ENCODE data around the gene FAM124A.

The FAM124A gene, protein sequence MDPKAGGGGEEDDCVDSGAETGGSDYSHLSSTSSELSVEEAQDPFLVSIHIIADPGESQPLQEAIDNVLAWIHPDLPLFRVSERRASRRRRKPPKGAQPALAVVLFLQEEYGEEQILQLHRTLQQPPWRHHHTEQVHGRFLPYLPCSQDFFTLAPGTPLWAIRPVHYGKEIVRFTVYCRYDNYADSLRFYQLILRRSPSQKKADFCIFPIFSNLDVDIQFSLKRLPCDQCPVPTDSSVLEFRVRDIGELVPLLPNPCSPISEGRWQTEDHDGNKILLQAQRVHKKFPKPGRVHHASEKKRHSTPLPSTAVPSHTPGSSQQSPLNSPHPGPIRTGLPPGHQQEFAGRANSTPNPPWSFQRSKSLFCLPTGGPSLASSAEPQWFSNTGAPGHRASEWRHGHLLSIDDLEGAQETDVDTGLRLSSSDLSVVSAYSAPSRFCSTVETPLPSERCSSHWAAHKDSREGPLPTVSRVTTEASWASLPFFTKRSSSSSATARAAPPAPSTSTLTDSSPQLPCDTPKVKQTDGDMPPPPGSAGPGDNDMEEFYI

DNA sequence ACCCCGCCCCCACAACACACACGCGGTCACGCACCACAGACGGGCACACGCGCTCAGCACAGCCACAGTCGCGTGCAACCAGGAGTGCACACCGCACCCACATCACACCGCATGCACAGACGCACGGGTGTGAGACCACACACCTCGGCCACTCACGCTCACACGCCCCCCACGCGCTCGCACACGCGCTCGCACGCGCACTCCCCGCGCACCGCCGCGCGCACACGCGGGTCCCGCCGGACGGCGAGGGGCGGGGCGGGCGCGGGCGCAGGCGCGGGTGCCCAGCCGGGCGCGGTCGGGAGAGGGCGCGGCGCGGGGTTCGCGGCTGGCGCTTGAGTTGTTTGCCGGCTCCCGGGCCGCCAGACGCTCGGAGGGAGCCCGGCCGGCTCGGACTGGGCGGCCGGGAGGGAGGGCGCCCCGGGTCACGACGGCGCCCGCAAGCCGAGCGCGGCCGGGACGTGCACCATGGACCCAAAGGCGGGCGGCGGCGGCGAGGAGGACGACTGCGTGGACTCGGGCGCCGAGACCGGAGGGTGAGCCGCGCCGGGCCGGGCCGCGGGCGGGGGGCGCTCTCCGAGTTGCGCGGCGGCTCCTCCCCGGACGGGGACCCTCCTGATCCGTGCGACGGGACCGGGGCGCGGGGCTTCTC lies at the start of gene FAM124A:
Gene FAM124A (plus strand): TSS at position 362 of the 649 bp plus-strand sequence. CDS start 104 bp downstream, at position 466.
- TF ChIP-seq, protein P1, sequence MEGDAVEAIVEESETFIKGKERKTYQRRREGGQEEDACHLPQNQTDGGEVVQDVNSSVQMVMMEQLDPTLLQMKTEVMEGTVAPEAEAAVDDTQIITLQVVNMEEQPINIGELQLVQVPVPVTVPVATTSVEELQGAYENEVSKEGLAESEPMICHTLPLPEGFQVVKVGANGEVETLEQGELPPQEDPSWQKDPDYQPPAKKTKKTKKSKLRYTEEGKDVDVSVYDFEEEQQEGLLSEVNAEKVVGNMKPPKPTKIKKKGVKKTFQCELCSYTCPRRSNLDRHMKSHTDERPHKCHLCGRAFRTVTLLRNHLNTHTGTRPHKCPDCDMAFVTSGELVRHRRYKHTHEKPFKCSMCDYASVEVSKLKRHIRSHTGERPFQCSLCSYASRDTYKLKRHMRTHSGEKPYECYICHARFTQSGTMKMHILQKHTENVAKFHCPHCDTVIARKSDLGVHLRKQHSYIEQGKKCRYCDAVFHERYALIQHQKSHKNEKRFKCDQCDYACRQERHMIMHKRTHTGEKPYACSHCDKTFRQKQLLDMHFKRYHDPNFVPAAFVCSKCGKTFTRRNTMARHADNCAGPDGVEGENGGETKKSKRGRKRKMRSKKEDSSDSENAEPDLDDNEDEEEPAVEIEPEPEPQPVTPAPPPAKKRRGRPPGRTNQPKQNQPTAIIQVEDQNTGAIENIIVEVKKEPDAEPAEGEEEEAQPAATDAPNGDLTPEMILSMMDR (IDR thresholded peaks at IDR 0.05; ENCODE audit: unreplicated experiment in 3 of 3), result peak in 1 of 3 experiments; percentile 26
- peaks cover 2% of the 10 kb centered on the region for H3K9me3 Mint-ChIP-seq
- H3K4me1 Mint-ChIP-seq, result peaks cover 11% of the 10 kb centered on the region
- peaks cover 68% of the 10 kb centered on the region for H3K27me3 Mint-ChIP-seq (ENCODE audit: low read depth)
- H3K4me3 Mint-ChIP-seq, result peak within 1 kb of the TSS; percentile 78 to 89 (median 85)
- no peaks in the 10 kb centered on the region for H3K36me3 Mint-ChIP-seq (ENCODE audit: low read depth)
- H3K27ac Mint-ChIP-seq, result peak within 1 kb of the TSS in 1 of 3 experiments; percentile 40

DNA sequence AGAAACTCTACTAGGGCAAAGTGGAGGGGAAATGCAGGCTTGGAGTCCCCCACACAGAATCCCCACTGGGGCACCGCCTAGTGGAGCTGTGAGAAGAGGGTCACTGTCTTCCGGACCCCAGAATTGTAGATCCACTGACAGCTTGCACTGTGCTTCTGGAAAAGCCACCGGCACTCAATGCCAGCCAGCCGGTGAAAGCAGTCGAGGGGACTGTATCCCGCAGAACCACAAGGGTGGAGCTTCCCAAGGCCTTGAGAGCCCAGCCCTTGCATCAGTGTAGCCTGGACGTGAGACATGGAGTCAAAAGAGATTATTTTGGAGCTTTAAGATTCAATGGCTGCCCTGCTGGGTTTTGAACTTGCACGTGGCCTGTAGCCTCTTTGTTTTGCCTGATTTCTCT lies 47.2 kb upstream of the FAM124A start:
- peaks cover 4% of the 10 kb centered on the region for H3K9me3 Mint-ChIP-seq
- H3K27ac Mint-ChIP-seq, result no peak overlapping the region
- H3K36me3 Mint-ChIP-seq (ENCODE audit: low read depth), result no peaks in the 10 kb centered on the region
- H3K4me1 Mint-ChIP-seq, result no peaks in the 10 kb centered on the region
- peaks cover 56% of the 10 kb centered on the region for H3K27me3 Mint-ChIP-seq (ENCODE audit: low read depth)
- no peak overlapping the region for H3K4me3 Mint-ChIP-seq
- TF ChIP-seq, protein P1 (IDR thresholded peaks at IDR 0.05; ENCODE audit: unreplicated experiment in 3 of 3), result no peak

DNA sequence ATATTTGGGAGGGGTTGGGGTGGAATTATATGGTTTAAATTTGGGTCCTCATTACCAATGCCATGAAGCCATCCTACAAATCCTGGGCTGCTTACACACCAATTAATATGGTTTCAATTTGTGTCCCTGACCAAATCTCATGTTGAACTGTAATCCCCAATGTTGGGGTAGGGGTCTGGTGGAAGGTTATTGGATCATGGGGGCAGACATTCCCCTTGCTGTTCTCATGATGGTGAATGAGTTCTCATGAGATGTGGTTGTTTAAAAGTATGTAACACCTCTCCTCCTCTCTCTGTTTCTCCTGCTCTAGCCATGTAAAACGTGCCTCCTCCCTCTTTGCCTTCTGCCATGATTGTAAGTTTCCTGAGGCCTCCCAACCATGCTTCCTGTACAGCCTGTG lies 46.6 kb upstream of the FAM124A start:
- Mint-ChIP-seq H3K27me3 (ENCODE audit: low read depth) (peaks cover 53% of the 10 kb centered on the region), H3K9me3 (peaks cover 4% of the 10 kb centered on the region), H3K27ac (no peak overlapping the region), H3K4me1 (no peaks in the 10 kb centered on the region), H3K4me3 (no peak overlapping the region), H3K36me3 (ENCODE audit: low read depth) (no peaks in the 10 kb centered on the region)
- TF ChIP-seq, protein P1 (IDR thresholded peaks at IDR 0.05; ENCODE audit: unreplicated experiment in 3 of 3), result no peak

DNA sequence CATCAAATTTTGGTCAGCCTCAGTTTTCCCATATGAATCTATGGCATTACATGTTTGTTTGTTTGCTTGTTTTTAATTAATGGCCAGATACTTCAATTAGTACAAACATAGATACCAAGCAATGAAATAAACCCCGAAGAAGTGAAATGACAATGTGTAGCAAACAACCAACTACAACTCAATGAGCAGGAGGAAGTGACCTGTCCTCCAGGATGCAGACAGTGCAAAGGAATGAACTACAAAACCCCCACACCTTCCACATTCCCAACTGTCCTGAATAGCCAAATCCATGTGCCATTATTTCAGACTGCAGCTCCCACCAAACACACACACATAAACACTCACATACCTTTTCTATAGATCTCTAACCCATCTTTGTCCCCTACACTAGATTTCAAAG lies 45.0 kb upstream of the FAM124A start:
- Mint-ChIP-seq H3K4me1 (no peaks in the 10 kb centered on the region), H3K36me3 (ENCODE audit: low read depth) (no peaks in the 10 kb centered on the region), H3K27ac (no peak overlapping the region), H3K4me3 (no peak overlapping the region), H3K9me3 (peaks cover 4% of the 10 kb centered on the region), H3K27me3 (ENCODE audit: low read depth) (peaks cover 45% of the 10 kb centered on the region)
- TF ChIP-seq, protein P1 (IDR thresholded peaks at IDR 0.05; ENCODE audit: unreplicated experiment in 3 of 3), result no peak

DNA sequence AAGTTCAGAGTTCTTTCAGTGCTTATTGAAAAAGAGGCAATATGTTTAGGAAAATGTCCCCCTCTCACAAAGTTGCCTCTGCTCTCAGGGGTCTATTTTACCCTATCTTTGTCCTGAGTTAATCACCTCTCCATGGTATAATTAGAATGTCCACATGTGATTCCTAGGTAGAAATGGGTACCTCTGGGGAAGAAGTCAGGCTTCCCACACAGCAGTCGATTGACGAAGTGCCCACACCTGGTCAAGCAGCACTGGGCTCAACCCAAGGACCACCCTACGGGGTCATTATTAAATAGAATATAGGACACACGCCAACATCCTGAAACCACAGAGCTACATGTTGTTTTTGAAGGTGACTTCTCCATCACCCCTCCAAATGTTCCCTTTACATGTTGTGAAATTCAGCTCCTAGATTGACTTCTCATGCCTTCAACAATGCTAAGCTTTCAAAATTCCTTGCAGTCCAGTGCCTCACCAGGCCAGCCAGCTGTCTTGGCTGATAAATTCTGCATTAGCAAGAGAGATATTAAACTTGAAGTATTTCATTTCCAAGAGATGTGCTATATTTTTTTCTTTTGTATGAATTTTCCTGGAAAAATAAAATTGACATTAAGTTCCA lies 43.6 kb upstream of the FAM124A start:
- peaks cover 4% of the 10 kb centered on the region for H3K9me3 Mint-ChIP-seq
- H3K36me3 Mint-ChIP-seq (ENCODE audit: low read depth), result no peaks in the 10 kb centered on the region
- no peaks in the 10 kb centered on the region for H3K4me1 Mint-ChIP-seq
- H3K27me3 Mint-ChIP-seq (ENCODE audit: low read depth), result peaks cover 36% of the 10 kb centered on the region
- no peak overlapping the region for H3K27ac Mint-ChIP-seq
- no peak overlapping the region for H3K4me3 Mint-ChIP-seq
- TF ChIP-seq, protein P1 (IDR thresholded peaks at IDR 0.05; ENCODE audit: unreplicated experiment in 3 of 3), result no peak

Data from nephron (organoid).